Right cardiac atrium (tissue), 5 donors: ENCODE measurements around the gene CLIP3. TPM values are rescaled to one million over a fixed set of nuclear protein-coding genes. Genes with fewer than 3 reads are reported as not detected.
A peak's percentile ranks its signal among the peaks of the same experiment; 100 is the strongest.

Source experiments
- ATAC-seq, 2 donors: fragments of 200-7000 bp; cut with Tn5 transposase; one replicate each; pipeline versions ENCODE4 v1.8.0 to v1.9.1; 2020; ENCODE audit warnings: moderate library complexity in 2 of 2, mild to moderate bottlenecking in 1 of 2
- DNase-seq, 3 donors: peaks; one replicate each; pipeline ENCODE4 v3.0.0-alpha.2; 2020
- H3K27ac ChIP-seq: one replicate; pipeline ENCODE4 v1.5.1; 2013; ENCODE audit warnings: mild to moderate bottlenecking, low read length, control low read depth, moderate library complexity
- H3K27me3 ChIP-seq: one replicate; pipeline ENCODE4 v1.6.1; 2013; ENCODE audit not compliant: control insufficient read depth, insufficient read depth
- H3K4me1 ChIP-seq: one replicate; pipeline ENCODE4 v1.6.1; 2013; ENCODE audit warnings: low read length; ENCODE audit not compliant: control insufficient read depth, insufficient read depth
- H3K4me3 ChIP-seq: one replicate; pipeline ENCODE4 v1.5.1; 2013; ENCODE audit warnings: low read length, control low read depth
- H3K9me3 ChIP-seq: one replicate; pipeline ENCODE4 v1.6.1; 2013; ENCODE audit warnings: low read length; ENCODE audit not compliant: control insufficient read depth
- WGBS: extraction: QIAGEN DNeasy Blood & Tissue Kit; methylation state at CpG from one replicate; pipeline ENCODE4 v1.1.7; 2013; 5-methylcytosine and 5-hydroxymethylcytosine counted together
- intact Hi-C, 4 donors: fragments of 100-400 bp; cut with DNase I; formaldehyde crosslinking; loops; one replicate each; pipeline versions ENCODE4 v1.11.0 to v1.14.0; 2022 to 2023
- polyA plus RNA-seq: library from polyadenylated mRNA; stranded (reverse); fragments of 200-250 nt; gene quantifications from one replicate; pipeline ENCODE4 v1.2.3, GENCODE V29; 2013
- total RNA-seq, 4 donors: library from RNA; stranded (reverse); fragmentation: NEBNext Ultra II Directional; extraction: Animal tissue kit (Norgen Biotek cat#: 25700); gene quantifications; one replicate each; pipeline ENCODE4 v1.2.1, GENCODE V29; 2021
- donor health status: healthy with polysubstance abuse.
- donor health status: DM: no; HTN: yes; CAD: no.
- donor health status: DM: no; HTN: no; CAD: no.
- donor health status: DM: no; HTN: yes; CAD: no; lungs with severe emphysema.
- donor health status: DM: yes; HTN: yes; CAD: no.

Gene CLIP3
- total and polyA plus RNA-seq, 5 donors = 4.8 to 11.3 (median 10.1) TPM

GRCh38 chr19:36025541-36025940, 7.1 kb downstream of the CLIP3 start:
- Histone ChIP-seq H3K4me1 (no peaks in the 10 kb centered on the region), H3K27me3 (no peaks in the 10 kb centered on the region), H3K9me3 (no peaks in the 10 kb centered on the region), H3K4me3 (no peak overlapping the region), H3K27ac (no peak overlapping the region)
- DNase-seq = peak in 1 of 3 donors; percentile 3
- WGBS = 66% methylated on average over 1 of the region's 1 CpG
- intact Hi-C loops = no loop called here
- no peak for ATAC-seq

GRCh38 chr19:36023432-36023831, 9.2 kb downstream of the CLIP3 start:
- DNase-seq (peak in 1 of 3 donors; percentile 18), ATAC-seq (no peak)
- 91% methylated on average over 5 of the region's 5 CpGs for WGBS
- intact Hi-C loops = no loop called here
- Histone ChIP-seq H3K4me3 (no peak overlapping the region), H3K9me3 (no peaks in the 10 kb centered on the region), H3K4me1 (no peaks in the 10 kb centered on the region), H3K27ac (no peak overlapping the region), H3K27me3 (no peaks in the 10 kb centered on the region)

GRCh38 chr19:36019061-36019670, 13.5 kb downstream of the CLIP3 start:
- WGBS = 92% methylated on average over 22 of the region's 22 CpGs
- H3K4me3 ChIP-seq = no peak overlapping the region
- no peak for ATAC-seq

GRCh38 chr19:36014012-36014924, 18.4 kb downstream of the CLIP3 start, which contains the start of gene ALKBH6:
Gene ALKBH6 (minus strand): TSS chr19:36014213. CDS start chr19:36013397, 816 bp downstream.
- no peaks in the 10 kb centered on the region for H3K27me3 ChIP-seq
- H3K9me3 ChIP-seq = no peaks in the 10 kb centered on the region
- 1% methylated on average over 42 of the region's 42 CpGs for WGBS
- intact Hi-C loops = no loop called here
- peak within 1 kb of the TSS; percentile 79 for H3K27ac ChIP-seq
- peak; percentile 100 for DNase-seq
- H3K4me3 ChIP-seq = peak within 1 kb of the TSS; percentile 89
- peaks cover 9% of the 10 kb centered on the region for H3K4me1 ChIP-seq
- peak; percentile 99 for ATAC-seq

More at GRCh38 chr19:36019061-36019670, 13.5 kb downstream of the CLIP3 start:
- H3K4me1 ChIP-seq = peaks cover 4% of the 10 kb centered on the region
- H3K27ac ChIP-seq = no peak overlapping the region
- H3K27me3 ChIP-seq = no peaks in the 10 kb centered on the region
- H3K9me3 ChIP-seq = no peaks in the 10 kb centered on the region
- intact Hi-C loops = no loop called here
- DNase-seq = peak in 1 of 3 donors; percentile 50

- 31% methylated on average over 15 of the region's 15 CpGs for WGBS
- Histone ChIP-seq H3K4me1 (peaks cover 9% of the 10 kb centered on the region), H3K9me3 (no peaks in the 10 kb centered on the region), H3K27ac (peak overlapping the region; percentile 79), H3K27me3 (no peaks in the 10 kb centered on the region), H3K4me3 (peak overlapping the region; percentile 89)
- DNase-seq (peak in 2 of 3 donors; percentile 26 to 28), ATAC-seq (no peak)
- intact Hi-C loops = no loop called here
Measured at GRCh38 chr19:36013280-36014011, 19.2 kb downstream of the CLIP3 start.

- 94% methylated on average over 11 of the region's 11 CpGs for WGBS
- DNase-seq = peak in 1 of 3 donors; percentile 49
Measured at GRCh38 chr19:36010402-36010801, 22.3 kb downstream of the CLIP3 start.

GRCh38 chr19:36009633-36010379, 22.9 kb downstream of the CLIP3 start:
- ATAC-seq (no peak), DNase-seq (peak in 1 of 3 donors; percentile 14)
- no peak overlapping the region for H3K27ac ChIP-seq
- H3K4me3 ChIP-seq = peak overlapping the region; percentile 21
- intact Hi-C loops = no loop called here
- H3K27me3 ChIP-seq = no peaks in the 10 kb centered on the region
- WGBS = 50% methylated on average over 15 of the region's 15 CpGs
- H3K4me1 ChIP-seq = peaks cover 8% of the 10 kb centered on the region
- H3K9me3 ChIP-seq = no peaks in the 10 kb centered on the region

More at GRCh38 chr19:36010402-36010801, 22.3 kb downstream of the CLIP3 start:
- ATAC-seq = no peak
- H3K27ac ChIP-seq = no peak overlapping the region
- no peaks in the 10 kb centered on the region for H3K27me3 ChIP-seq
- H3K9me3 ChIP-seq = no peaks in the 10 kb centered on the region
- H3K4me3 ChIP-seq = no peak overlapping the region
- intact Hi-C loops = no loop called here
- peaks cover 9% of the 10 kb centered on the region for H3K4me1 ChIP-seq

GRCh38 chr19:36009220-36009619, 23.5 kb downstream of the CLIP3 start:
- H3K27me3 ChIP-seq = no peaks in the 10 kb centered on the region
- WGBS = under 1% methylated on average over 50 of the region's 50 CpGs
- ATAC-seq (peak; percentile 65 to 68), DNase-seq (peak; percentile 80 to 91 (median 90))
- peaks cover 5% of the 10 kb centered on the region for H3K4me1 ChIP-seq
- no peaks in the 10 kb centered on the region for H3K9me3 ChIP-seq
- intact Hi-C loops = no loop called here
- H3K27ac ChIP-seq = no peak overlapping the region
- H3K4me3 ChIP-seq = peak overlapping the region; percentile 21

GRCh38 chr19:36008336-36008978, 24.2 kb downstream of the CLIP3 start, which contains the start of gene SYNE4:
Gene SYNE4 (minus strand): TSS chr19:36008813. CDS start chr19:36008681, 132 bp downstream.
- Histone ChIP-seq H3K4me3 (peak within 1 kb of the TSS; percentile 21), H3K4me1 (peaks cover 3% of the 10 kb centered on the region), H3K27me3 (no peaks in the 10 kb centered on the region), H3K27ac (no peak within 1 kb of the TSS), H3K9me3 (no peaks in the 10 kb centered on the region)
- DNase-seq = no peak
- intact Hi-C loops = no loop called here
- peak; percentile 2 to 4 for ATAC-seq
- WGBS = 50% methylated on average over 19 of the region's 19 CpGs

- Histone ChIP-seq H3K4me3 (no peak overlapping the region), H3K4me1 (no peaks in the 10 kb centered on the region), H3K27ac (no peak overlapping the region), H3K27me3 (no peaks in the 10 kb centered on the region), H3K9me3 (no peaks in the 10 kb centered on the region)
- 85% methylated on average over 5 of the region's 5 CpGs for WGBS
- ATAC-seq = no peak
- intact Hi-C loops = no loop called here
- no peak for DNase-seq
Measured at GRCh38 chr19:36006955-36007354, 25.7 kb downstream of the CLIP3 start.
